HepG2 (cell line): ENCODE results near the gene BAZ1B. TPM values are rescaled to one million over a fixed set of nuclear protein-coding genes. Genes with fewer than 3 reads are reported as not detected.
A peak's percentile ranks its signal among the peaks of the same experiment; 100 is the strongest.

ENCODE experiments used
- HIVEP1 ChIP-seq: sonication (generic); formaldehyde crosslinking; IDR thresholded peaks from 2 replicates; pipeline ENCODE4 v1.4.0; 2020; ENCODE audit warnings: mild to moderate bottlenecking, missing genetic modification reagents
- MTA1 ChIP-seq: sonication (generic); formaldehyde crosslinking; IDR thresholded peaks from 2 replicates; pipeline ENCODE4 v1.4.0; 2020; ENCODE audit warnings: missing genetic modification reagents, mild to moderate bottlenecking, borderline replicate concordance
- NCOA2 ChIP-seq: sonication (generic); formaldehyde crosslinking; IDR thresholded peaks from 2 replicates; pipeline ENCODE4 v1.8.0; 2022; ENCODE audit warnings: inconsistent platforms
- PCBP1 ChIP-seq: fragments of 200-400 bp; formaldehyde crosslinking; IDR thresholded peaks from 2 replicates; pipeline ENCODE4 v1.6.1; 2017; ENCODE audit warnings: mild to moderate bottlenecking, low read depth, low read length, borderline replicate concordance
- polyA plus RNA-seq, 8 experiments: library from polyadenylated mRNA; depleted of rRNA in 3 of 8; stranded (reverse) in 7 of 8; unstranded in 1 of 8; fragments of >200 nt; fragmentation: Illumina TruSeq in 4 of 8; extraction: Trizol in 4 of 8; gene quantifications; 2 replicates each; pipeline versions ENCODE4 v1.2.1 to v1.2.3, GENCODE V29; 2011 to 2016; ENCODE audit warnings: low read depth in 4 of 8, missing spikeins in 1 of 8, mixed read lengths in 1 of 8; ENCODE audit not compliant: insufficient read depth in 1 of 8
- total RNA-seq, 5 experiments: library from RNA; depleted of rRNA; stranded (reverse); fragments of >200 nt; fragmentation: Illumina TruSeq; extraction: Trizol; gene quantifications; 2 replicates each; pipeline ENCODE4 v1.2.3, GENCODE V29; 2016; ENCODE audit warnings: low read depth in 1 of 5
- TF ChIP-seq, protein P1 (sequence below): sonication (generic); formaldehyde crosslinking; IDR thresholded peaks from 2 replicates; pipeline ENCODE4 v1.4.0; 2020; ENCODE audit warnings: mild to moderate bottlenecking, missing genetic modification reagents, borderline replicate concordance
- TF ChIP-seq, protein P2 (sequence below): sonication (generic); formaldehyde crosslinking; IDR thresholded peaks from 2 replicates; pipeline ENCODE4 v1.4.0; 2020; ENCODE audit warnings: missing genetic modification reagents
- TF ChIP-seq, protein P3 (sequence below): sonication (generic); formaldehyde crosslinking; IDR thresholded peaks from 2 replicates; pipeline ENCODE4 v1.9.0; 2022; ENCODE audit warnings: low read depth, missing genetic modification reagents
- TF ChIP-seq, protein P4 (sequence below): sonication (generic); formaldehyde crosslinking; conservative IDR thresholded peaks from 2 replicates; pipeline ENCODE4 v1.4.0; 2020; ENCODE audit warnings: mild to moderate bottlenecking, missing genetic modification reagents, moderate library complexity
- TF ChIP-seq, protein P5 (sequence below): sonication (generic); formaldehyde crosslinking; IDR thresholded peaks from 2 replicates; pipeline ENCODE4 v1.4.0; 2020; ENCODE audit warnings: missing genetic modification reagents, borderline replicate concordance
- TF ChIP-seq, protein P6 (sequence below): IDR thresholded peaks from 2 replicates; pipeline ENCODE4 v1.6.1; 2016; ENCODE audit warnings: mild to moderate bottlenecking, missing biosample characterization, missing genetic modification reagents

BAZ1B gene
- total and polyA plus RNA-seq, 2 of the 13 experiments (the other 11 are each of a cell fraction or from before 2014, with no cell fraction given), result 18.6 to 69.4 TPM

DNA sequence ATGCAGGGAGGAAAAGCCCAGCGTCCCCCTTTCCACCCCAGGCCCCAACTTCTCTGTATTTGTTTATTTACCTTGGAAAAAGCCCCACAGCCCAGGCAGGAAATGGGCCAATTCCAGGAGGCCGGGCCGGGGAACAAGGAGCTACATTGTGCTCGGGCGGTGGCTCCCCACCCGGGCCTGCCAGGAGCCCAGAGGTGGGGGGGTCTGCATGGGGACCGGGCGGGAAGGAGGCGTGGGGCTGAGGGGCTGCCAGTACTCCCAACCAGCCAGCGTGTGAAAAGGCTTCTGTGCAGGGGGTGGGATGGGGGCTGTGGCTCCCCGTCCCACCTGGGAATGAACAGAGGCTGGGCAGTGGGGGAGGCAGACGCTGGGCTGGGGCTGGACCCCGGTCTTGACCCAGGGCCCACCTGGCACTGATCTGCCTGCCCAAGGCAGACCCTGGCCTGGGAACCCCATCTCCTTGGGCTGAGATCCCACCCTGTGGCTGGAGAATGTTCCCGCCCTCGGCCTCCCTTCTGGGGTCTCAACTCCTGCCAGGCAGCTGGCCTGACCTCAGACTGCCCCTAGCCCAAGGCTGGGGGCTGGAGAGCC, 111.5 kb downstream of the BAZ1B start (continued):
- TF ChIP-seq, protein P1, sequence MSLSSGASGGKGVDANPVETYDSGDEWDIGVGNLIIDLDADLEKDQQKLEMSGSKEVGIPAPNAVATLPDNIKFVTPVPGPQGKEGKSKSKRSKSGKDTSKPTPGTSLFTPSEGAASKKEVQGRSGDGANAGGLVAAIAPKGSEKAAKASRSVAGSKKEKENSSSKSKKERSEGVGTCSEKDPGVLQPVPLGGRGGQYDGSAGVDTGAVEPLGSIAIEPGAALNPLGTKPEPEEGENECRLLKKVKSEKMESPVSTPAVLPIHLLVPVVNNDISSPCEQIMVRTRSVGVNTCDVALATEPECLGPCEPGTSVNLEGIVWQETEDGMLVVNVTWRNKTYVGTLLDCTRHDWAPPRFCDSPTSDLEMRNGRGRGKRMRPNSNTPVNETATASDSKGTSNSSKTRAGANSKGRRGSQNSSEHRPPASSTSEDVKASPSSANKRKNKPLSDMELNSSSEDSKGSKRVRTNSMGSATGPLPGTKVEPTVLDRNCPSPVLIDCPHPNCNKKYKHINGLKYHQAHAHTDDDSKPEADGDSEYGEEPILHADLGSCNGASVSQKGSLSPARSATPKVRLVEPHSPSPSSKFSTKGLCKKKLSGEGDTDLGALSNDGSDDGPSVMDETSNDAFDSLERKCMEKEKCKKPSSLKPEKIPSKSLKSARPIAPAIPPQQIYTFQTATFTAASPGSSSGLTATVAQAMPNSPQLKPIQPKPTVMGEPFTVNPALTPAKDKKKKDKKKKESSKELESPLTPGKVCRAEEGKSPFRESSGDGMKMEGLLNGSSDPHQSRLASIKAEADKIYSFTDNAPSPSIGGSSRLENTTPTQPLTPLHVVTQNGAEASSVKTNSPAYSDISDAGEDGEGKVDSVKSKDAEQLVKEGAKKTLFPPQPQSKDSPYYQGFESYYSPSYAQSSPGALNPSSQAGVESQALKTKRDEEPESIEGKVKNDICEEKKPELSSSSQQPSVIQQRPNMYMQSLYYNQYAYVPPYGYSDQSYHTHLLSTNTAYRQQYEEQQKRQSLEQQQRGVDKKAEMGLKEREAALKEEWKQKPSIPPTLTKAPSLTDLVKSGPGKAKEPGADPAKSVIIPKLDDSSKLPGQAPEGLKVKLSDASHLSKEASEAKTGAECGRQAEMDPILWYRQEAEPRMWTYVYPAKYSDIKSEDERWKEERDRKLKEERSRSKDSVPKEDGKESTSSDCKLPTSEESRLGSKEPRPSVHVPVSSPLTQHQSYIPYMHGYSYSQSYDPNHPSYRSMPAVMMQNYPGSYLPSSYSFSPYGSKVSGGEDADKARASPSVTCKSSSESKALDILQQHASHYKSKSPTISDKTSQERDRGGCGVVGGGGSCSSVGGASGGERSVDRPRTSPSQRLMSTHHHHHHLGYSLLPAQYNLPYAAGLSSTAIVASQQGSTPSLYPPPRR, result peak; percentile 48; the same call in 1 of the 2 replicates
- TF ChIP-seq PCBP1 (0 out of 2 replicates have a peak, but pooled peaks have one; percentile 62), NCOA2 (peak; percentile 53; the same call in 1 of the 2 replicates), HIVEP1 (CRISPR knock-in tag) (0 out of 2 replicates have a peak, but pooled peaks have one; percentile 32), MTA1 (CRISPR knock-in tag) (0 out of 2 replicates have a peak, but pooled peaks have one; percentile 22)
- TF ChIP-seq, protein P2, sequence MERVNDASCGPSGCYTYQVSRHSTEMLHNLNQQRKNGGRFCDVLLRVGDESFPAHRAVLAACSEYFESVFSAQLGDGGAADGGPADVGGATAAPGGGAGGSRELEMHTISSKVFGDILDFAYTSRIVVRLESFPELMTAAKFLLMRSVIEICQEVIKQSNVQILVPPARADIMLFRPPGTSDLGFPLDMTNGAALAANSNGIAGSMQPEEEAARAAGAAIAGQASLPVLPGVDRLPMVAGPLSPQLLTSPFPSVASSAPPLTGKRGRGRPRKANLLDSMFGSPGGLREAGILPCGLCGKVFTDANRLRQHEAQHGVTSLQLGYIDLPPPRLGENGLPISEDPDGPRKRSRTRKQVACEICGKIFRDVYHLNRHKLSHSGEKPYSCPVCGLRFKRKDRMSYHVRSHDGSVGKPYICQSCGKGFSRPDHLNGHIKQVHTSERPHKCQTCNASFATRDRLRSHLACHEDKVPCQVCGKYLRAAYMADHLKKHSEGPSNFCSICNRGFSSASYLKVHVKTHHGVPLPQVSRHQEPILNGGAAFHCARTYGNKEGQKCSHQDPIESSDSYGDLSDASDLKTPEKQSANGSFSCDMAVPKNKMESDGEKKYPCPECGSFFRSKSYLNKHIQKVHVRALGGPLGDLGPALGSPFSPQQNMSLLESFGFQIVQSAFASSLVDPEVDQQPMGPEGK (CRISPR knock-in tag), result peak; percentile 94
- TF ChIP-seq, protein P3, sequence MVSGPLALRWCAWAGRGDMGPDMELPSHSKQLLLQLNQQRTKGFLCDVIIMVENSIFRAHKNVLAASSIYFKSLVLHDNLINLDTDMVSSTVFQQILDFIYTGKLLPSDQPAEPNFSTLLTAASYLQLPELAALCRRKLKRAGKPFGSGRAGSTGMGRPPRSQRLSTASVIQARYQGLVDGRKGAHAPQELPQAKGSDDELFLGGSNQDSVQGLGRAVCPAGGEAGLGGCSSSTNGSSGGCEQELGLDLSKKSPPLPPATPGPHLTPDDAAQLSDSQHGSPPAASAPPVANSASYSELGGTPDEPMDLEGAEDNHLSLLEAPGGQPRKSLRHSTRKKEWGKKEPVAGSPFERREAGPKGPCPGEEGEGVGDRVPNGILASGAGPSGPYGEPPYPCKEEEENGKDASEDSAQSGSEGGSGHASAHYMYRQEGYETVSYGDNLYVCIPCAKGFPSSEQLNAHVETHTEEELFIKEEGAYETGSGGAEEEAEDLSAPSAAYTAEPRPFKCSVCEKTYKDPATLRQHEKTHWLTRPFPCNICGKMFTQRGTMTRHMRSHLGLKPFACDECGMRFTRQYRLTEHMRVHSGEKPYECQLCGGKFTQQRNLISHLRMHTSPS (CRISPR knock-in tag), result 0 out of 2 replicates have a peak, but pooled peaks have one; percentile 20
- TF ChIP-seq, protein P4, sequence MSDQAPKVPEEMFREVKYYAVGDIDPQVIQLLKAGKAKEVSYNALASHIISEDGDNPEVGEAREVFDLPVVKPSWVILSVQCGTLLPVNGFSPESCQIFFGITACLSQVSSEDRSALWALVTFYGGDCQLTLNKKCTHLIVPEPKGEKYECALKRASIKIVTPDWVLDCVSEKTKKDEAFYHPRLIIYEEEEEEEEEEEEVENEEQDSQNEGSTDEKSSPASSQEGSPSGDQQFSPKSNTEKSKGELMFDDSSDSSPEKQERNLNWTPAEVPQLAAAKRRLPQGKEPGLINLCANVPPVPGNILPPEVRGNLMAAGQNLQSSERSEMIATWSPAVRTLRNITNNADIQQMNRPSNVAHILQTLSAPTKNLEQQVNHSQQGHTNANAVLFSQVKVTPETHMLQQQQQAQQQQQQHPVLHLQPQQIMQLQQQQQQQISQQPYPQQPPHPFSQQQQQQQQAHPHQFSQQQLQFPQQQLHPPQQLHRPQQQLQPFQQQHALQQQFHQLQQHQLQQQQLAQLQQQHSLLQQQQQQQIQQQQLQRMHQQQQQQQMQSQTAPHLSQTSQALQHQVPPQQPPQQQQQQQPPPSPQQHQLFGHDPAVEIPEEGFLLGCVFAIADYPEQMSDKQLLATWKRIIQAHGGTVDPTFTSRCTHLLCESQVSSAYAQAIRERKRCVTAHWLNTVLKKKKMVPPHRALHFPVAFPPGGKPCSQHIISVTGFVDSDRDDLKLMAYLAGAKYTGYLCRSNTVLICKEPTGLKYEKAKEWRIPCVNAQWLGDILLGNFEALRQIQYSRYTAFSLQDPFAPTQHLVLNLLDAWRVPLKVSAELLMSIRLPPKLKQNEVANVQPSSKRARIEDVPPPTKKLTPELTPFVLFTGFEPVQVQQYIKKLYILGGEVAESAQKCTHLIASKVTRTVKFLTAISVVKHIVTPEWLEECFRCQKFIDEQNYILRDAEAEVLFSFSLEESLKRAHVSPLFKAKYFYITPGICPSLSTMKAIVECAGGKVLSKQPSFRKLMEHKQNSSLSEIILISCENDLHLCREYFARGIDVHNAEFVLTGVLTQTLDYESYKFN (CRISPR knock-in tag), result peak; percentile 87
- TF ChIP-seq, protein P5, sequence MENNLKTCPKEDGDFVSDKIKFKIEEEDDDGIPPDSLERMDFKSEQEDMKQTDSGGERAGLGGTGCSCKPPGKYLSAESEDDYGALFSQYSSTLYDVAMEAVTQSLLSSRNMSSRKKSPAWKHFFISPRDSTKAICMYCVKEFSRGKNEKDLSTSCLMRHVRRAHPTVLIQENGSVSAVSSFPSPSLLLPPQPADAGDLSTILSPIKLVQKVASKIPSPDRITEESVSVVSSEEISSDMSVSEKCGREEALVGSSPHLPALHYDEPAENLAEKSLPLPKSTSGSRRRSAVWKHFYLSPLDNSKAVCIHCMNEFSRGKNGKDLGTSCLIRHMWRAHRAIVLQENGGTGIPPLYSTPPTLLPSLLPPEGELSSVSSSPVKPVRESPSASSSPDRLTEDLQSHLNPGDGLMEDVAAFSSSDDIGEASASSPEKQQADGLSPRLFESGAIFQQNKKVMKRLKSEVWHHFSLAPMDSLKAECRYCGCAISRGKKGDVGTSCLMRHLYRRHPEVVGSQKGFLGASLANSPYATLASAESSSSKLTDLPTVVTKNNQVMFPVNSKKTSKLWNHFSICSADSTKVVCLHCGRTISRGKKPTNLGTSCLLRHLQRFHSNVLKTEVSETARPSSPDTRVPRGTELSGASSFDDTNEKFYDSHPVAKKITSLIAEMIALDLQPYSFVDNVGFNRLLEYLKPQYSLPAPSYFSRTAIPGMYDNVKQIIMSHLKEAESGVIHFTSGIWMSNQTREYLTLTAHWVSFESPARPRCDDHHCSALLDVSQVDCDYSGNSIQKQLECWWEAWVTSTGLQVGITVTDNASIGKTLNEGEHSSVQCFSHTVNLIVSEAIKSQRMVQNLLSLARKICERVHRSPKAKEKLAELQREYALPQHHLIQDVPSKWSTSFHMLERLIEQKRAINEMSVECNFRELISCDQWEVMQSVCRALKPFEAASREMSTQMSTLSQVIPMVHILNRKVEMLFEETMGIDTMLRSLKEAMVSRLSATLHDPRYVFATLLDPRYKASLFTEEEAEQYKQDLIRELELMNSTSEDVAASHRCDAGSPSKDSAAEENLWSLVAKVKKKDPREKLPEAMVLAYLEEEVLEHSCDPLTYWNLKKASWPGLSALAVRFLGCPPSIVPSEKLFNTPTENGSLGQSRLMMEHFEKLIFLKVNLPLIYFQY (CRISPR knock-in tag), result peak; percentile 56; the same call in 1 of the 2 replicates
- TF ChIP-seq, protein P6, sequence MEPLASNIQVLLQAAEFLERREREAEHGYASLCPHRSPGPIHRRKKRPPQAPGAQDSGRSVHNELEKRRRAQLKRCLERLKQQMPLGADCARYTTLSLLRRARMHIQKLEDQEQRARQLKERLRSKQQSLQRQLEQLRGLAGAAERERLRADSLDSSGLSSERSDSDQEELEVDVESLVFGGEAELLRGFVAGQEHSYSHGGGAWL (CRISPR knock-in tag), result peak; percentile 34; the same call in 1 of the 2 replicates
